ENCODE results near the gene IL10RA. TPM values are rescaled to one million over a fixed set of nuclear protein-coding genes. Genes with fewer than 3 reads are reported as not detected.

Gene IL10RA
- total RNA-seq, 1 donor from 2014 or later, result 5.8 TPM

- Mint-ChIP-seq H3K9me3 (ENCODE audit: unreplicated experiment) (peaks cover 4% of the 10 kb centered on the region), H3K36me3 (ENCODE audit: unreplicated experiment) (no peaks in the 10 kb centered on the region), H3K27me3 (ENCODE audit: unreplicated experiment) (peaks cover 6% of the 10 kb centered on the region), H3K27ac (ENCODE audit: unreplicated experiment) (no peak overlapping the region), H3K4me1 (ENCODE audit: low read depth, unreplicated experiment) (peaks cover 5% of the 10 kb centered on the region), H3K4me3 (ENCODE audit: unreplicated experiment) (no peak overlapping the region)
- TF ChIP-seq CTCF (IDR thresholded peaks at IDR 0.05; ENCODE audit: partially characterized antibody, unreplicated experiment), result no peak
- DNase-seq, result no peak
Observed at GRCh38 chr11:118009864-118010737, 23.9 kb downstream of the IL10RA start.

GRCh38 chr11:118010738-118011461 lies 24.7 kb downstream of the IL10RA start:
- H3K4me3 Mint-ChIP-seq (ENCODE audit: unreplicated experiment), result no peak overlapping the region
- peaks cover 5% of the 10 kb centered on the region for H3K4me1 Mint-ChIP-seq (ENCODE audit: low read depth, unreplicated experiment)
- no peak for DNase-seq
- H3K9me3 Mint-ChIP-seq (ENCODE audit: unreplicated experiment), result peaks cover 4% of the 10 kb centered on the region
- H3K27ac Mint-ChIP-seq (ENCODE audit: unreplicated experiment), result no peak overlapping the region
- H3K36me3 Mint-ChIP-seq (ENCODE audit: unreplicated experiment), result no peaks in the 10 kb centered on the region
- H3K27me3 Mint-ChIP-seq (ENCODE audit: unreplicated experiment), result peaks cover 6% of the 10 kb centered on the region
- TF ChIP-seq CTCF (IDR thresholded peaks at IDR 0.05; ENCODE audit: partially characterized antibody, unreplicated experiment), result no peak

GRCh38 chr11:118012083-118012669 lies 26.0 kb downstream of the IL10RA start:
- Mint-ChIP-seq H3K27ac (ENCODE audit: unreplicated experiment) (no peak overlapping the region), H3K36me3 (ENCODE audit: unreplicated experiment) (no peaks in the 10 kb centered on the region), H3K4me3 (ENCODE audit: unreplicated experiment) (no peak overlapping the region), H3K9me3 (ENCODE audit: unreplicated experiment) (peaks cover 4% of the 10 kb centered on the region), H3K27me3 (ENCODE audit: unreplicated experiment) (peaks cover 4% of the 10 kb centered on the region), H3K4me1 (ENCODE audit: low read depth, unreplicated experiment) (peaks cover 5% of the 10 kb centered on the region)
- peak; percentile 41 for DNase-seq
- no peak for TF ChIP-seq CTCF (IDR thresholded peaks at IDR 0.05; ENCODE audit: partially characterized antibody, unreplicated experiment)

- Mint-ChIP-seq H3K27me3 (ENCODE audit: unreplicated experiment) (peaks cover 6% of the 10 kb centered on the region), H3K27ac (ENCODE audit: unreplicated experiment) (no peak overlapping the region), H3K36me3 (ENCODE audit: unreplicated experiment) (peaks cover 6% of the 10 kb centered on the region), H3K4me3 (ENCODE audit: unreplicated experiment) (no peak overlapping the region), H3K9me3 (ENCODE audit: unreplicated experiment) (peaks cover under 1% of the 10 kb centered on the region), H3K4me1 (ENCODE audit: low read depth, unreplicated experiment) (peaks cover 5% of the 10 kb centered on the region)
- DNase-seq, result no peak
- no peak for TF ChIP-seq CTCF (IDR thresholded peaks at IDR 0.05; ENCODE audit: partially characterized antibody, unreplicated experiment)
Observed at GRCh38 chr11:118014022-118014421, 27.8 kb downstream of the IL10RA start.
